Keratinocyte (primary cell): ENCODE results near the gene ACOXL. TPM values are rescaled to one million over a fixed set of nuclear protein-coding genes. Genes with fewer than 3 reads are reported as not detected.

Experiments used
- DNase-seq: peaks from one replicate; pipeline ENCODE4 v3.0.0-alpha.2; 2011; ENCODE audit warnings: low read depth, missing footprints, low spot score
- FAIRE-seq: peaks from 2 replicates; lab custom pipeline; 2011; peaks lifted over from hg19 to GRCh38; lab: Jason Lieb, UNC
- H2AFZ ChIP-seq: 2 replicates; pipeline ENCODE4 v1.6.0; 2012; ENCODE audit warnings: low read length, control low read depth, inconsistent platforms; ENCODE audit not compliant: control insufficient read depth
- H3K27ac ChIP-seq: 2 replicates; pipeline ENCODE4 v1.5.1; 2011; ENCODE audit warnings: low read length; ENCODE audit not compliant: control insufficient read depth, insufficient read depth
- H3K27me3 ChIP-seq: 3 replicates; pipeline ENCODE4 v1.6.0; 2011; ENCODE audit warnings: low read length; ENCODE audit not compliant: control insufficient read depth, insufficient read depth; ENCODE audit errors: extremely low read depth
- H3K36me3 ChIP-seq, 2 experiments: 2 replicates in 1 of 2; 3 replicates in 1 of 2; pipeline ENCODE4 v1.5.1; 2011; ENCODE audit warnings: low read length in 2 of 2, mild to moderate bottlenecking in 1 of 2; ENCODE audit not compliant: control insufficient read depth in 2 of 2, insufficient read depth in 2 of 2; ENCODE audit errors: extremely low read depth in 1 of 2
- H3K4me1 ChIP-seq: 3 replicates; pipeline ENCODE4 v1.5.1; 2011; ENCODE audit warnings: low read length; ENCODE audit not compliant: control insufficient read depth, insufficient read depth; ENCODE audit errors: extremely low read depth
- H3K4me2 ChIP-seq: 3 replicates; pipeline ENCODE4 v1.6.0; 2011; ENCODE audit warnings: low read depth, low read length; ENCODE audit not compliant: control insufficient read depth, insufficient read depth; ENCODE audit errors: extremely low read depth
- H3K4me3 ChIP-seq, 3 experiments: fragments of 200-600 bp in 1 of 3; sonication (generic) in 1 of 3; 2 replicates in 2 of 3; 3 replicates in 1 of 3; pipeline ENCODE4 v1.5.1; 2011 to 2016; ENCODE audit warnings: low read length in 3 of 3, mild to moderate bottlenecking in 3 of 3, control low read depth in 2 of 3, inconsistent platforms in 1 of 3, low read depth in 1 of 3, mixed read lengths in 1 of 3, mixed run types in 1 of 3, moderate library complexity in 1 of 3; ENCODE audit not compliant: control insufficient read depth in 2 of 3, insufficient read depth in 2 of 3; ENCODE audit errors: extremely low read depth in 1 of 3
- H3K79me2 ChIP-seq: 2 replicates; pipeline ENCODE4 v1.6.0; 2012; ENCODE audit warnings: low read length; ENCODE audit not compliant: control insufficient read depth, insufficient read depth
- H3K9ac ChIP-seq: 3 replicates; pipeline ENCODE4 v1.6.0; 2011; ENCODE audit warnings: low read length; ENCODE audit not compliant: control insufficient read depth, insufficient read depth; ENCODE audit errors: extremely low read depth
- H3K9me1 ChIP-seq: 3 replicates; pipeline ENCODE4 v1.6.0; 2011; ENCODE audit warnings: low read length; ENCODE audit not compliant: control insufficient read depth, insufficient read depth; ENCODE audit errors: extremely low read depth
- H3K9me3 ChIP-seq: 2 replicates; pipeline ENCODE4 v1.5.1; 2012; ENCODE audit warnings: low read depth, low read length; ENCODE audit not compliant: control insufficient read depth
- H4K20me1 ChIP-seq: 3 replicates; pipeline ENCODE4 v1.6.0; 2011; ENCODE audit warnings: low read length; ENCODE audit not compliant: control insufficient read depth, insufficient read depth; ENCODE audit errors: extremely low read depth
- CTCF ChIP-seq, 3 experiments: IDR thresholded peaks in 1 of 3; conservative IDR thresholded peaks in 1 of 3; optimal IDR thresholded peaks in 1 of 3; 2 replicates in 2 of 3; 3 replicates in 1 of 3; pipeline versions ENCODE3 to v1.5.1; 2011; ENCODE audit warnings: low read length in 3 of 3, mild to moderate bottlenecking in 3 of 3, moderate library complexity in 2 of 3, control low read depth in 1 of 3, inconsistent platforms in 1 of 3; ENCODE audit not compliant: insufficient read depth in 2 of 3; ENCODE audit errors: extremely low read depth in 1 of 3
- EZH2 ChIP-seq: IDR thresholded peaks from one replicate; pipeline ENCODE4 v1.6.1; 2012; ENCODE audit warnings: inconsistent platforms, mild to moderate bottlenecking, low read length, moderate library complexity
- dilution Hi-C: fragments of 300-500 bp; cut with MboI; formaldehyde crosslinking; loops from one replicate; pipeline ENCODE4 v1.7.0; 2020; ENCODE audit warnings: low sequenced_read_pairs; ENCODE audit not compliant: extremely low pct_ligation_motif_present
- polyA plus RNA-seq, 5 experiments: library from polyadenylated mRNA; depleted of rRNA in 3 of 5; stranded (reverse) in 3 of 5; stranded (forward) in 1 of 5; unstranded in 1 of 5; fragments of >200 nt; gene quantifications; 1 replicate in 1 of 5; 2 replicates in 3 of 5; 3 replicates in 1 of 5; pipeline versions ENCODE4 v1.2.1 to v1.2.3, GENCODE V29; 2011 to 2012; ENCODE audit warnings: missing spikeins in 2 of 5, low read depth in 1 of 5, low replicate concordance in 1 of 5

ACOXL gene
- polyA plus RNA-seq, 1 donor (not counting 4 experiments of a cell fraction or from before 2014, with no cell fraction given) = 0.04 TPM

- no peaks in the 10 kb centered on the region for H3K79me2 ChIP-seq
- dilution Hi-C loops = no loop called here
- H3K9ac ChIP-seq = no peak overlapping the region
- H3K27me3 ChIP-seq = peaks cover 14% of the 10 kb centered on the region
- no peaks in the 10 kb centered on the region for H3K4me1 ChIP-seq
- H3K9me1 ChIP-seq = no peaks in the 10 kb centered on the region
- no peak for DNase-seq
- TF ChIP-seq EZH2 (no peak), CTCF (optimal IDR thresholded peaks at IDR 0.05 in 1 of 3, IDR thresholded peaks at IDR 0.05 in 1 of 3, conservative IDR thresholded peaks at IDR 0.05 in 1 of 3; ENCODE audit: extremely low read depth in 1 of 3, insufficient read depth in 2 of 3, low read length in 3 of 3) (no peak)
- no peaks in the 10 kb centered on the region for H4K20me1 ChIP-seq
- H3K36me3 ChIP-seq = no peaks in the 10 kb centered on the region
- no peak overlapping the region for H2AFZ ChIP-seq
- H3K27ac ChIP-seq = no peak overlapping the region
- H3K4me3 ChIP-seq = no peak overlapping the region
- no peak overlapping the region for H3K4me2 ChIP-seq
- H3K9me3 ChIP-seq = no peaks in the 10 kb centered on the region
- no peak for FAIRE-seq
These were observed 237.8 kb downstream of the ACOXL start for GRCh38 chr2:110970201-110970600.

GRCh38 chr2:110971811-110972210 is 239.4 kb downstream of the ACOXL start:
- Histone ChIP-seq H3K9me1 (no peaks in the 10 kb centered on the region), H3K4me2 (no peak overlapping the region), H3K79me2 (no peaks in the 10 kb centered on the region), H3K27ac (no peak overlapping the region), H3K9ac (no peak overlapping the region), H3K9me3 (no peaks in the 10 kb centered on the region), H3K4me1 (no peaks in the 10 kb centered on the region), H2AFZ (no peak overlapping the region), H3K36me3 (no peaks in the 10 kb centered on the region), H4K20me1 (no peaks in the 10 kb centered on the region), H3K4me3 (no peak overlapping the region), H3K27me3 (peaks cover 11% of the 10 kb centered on the region)
- no peak for FAIRE-seq
- no peak for TF ChIP-seq EZH2
- no peak for TF ChIP-seq CTCF (optimal IDR thresholded peaks at IDR 0.05 in 1 of 3, IDR thresholded peaks at IDR 0.05 in 1 of 3, conservative IDR thresholded peaks at IDR 0.05 in 1 of 3; ENCODE audit: extremely low read depth in 1 of 3, insufficient read depth in 2 of 3, low read length in 3 of 3)
- dilution Hi-C loops = no loop called here
- no peak for DNase-seq
